GM06990 (cell line): ENCODE measurements around the gene INKA1.

ENCODE experiments used
- DNase-seq: peaks from one replicate; pipeline ENCODE4 v3.0.0-alpha.2; 2011; ENCODE audit not compliant: insufficient read length; ENCODE audit errors: extremely low read depth
- H3K27me3 ChIP-seq: replicated peaks from 2 replicates; pipeline ENCODE4 v1.6.0; 2011; ENCODE audit warnings: low read length; ENCODE audit not compliant: control insufficient read depth, insufficient read depth
- H3K36me3 ChIP-seq: 2 replicates; pipeline ENCODE4 v1.5.1; 2011; ENCODE audit warnings: low read length; ENCODE audit not compliant: control insufficient read depth, insufficient read depth
- H3K4me3 ChIP-seq: replicated peaks from 2 replicates; pipeline ENCODE4 v1.5.1; 2011; ENCODE audit warnings: low read depth, mild to moderate bottlenecking, control low read depth, low read length
- CTCF ChIP-seq: IDR thresholded peaks from 2 replicates; pipeline ENCODE4 v1.5.1; 2011; ENCODE audit warnings: low read length, control low read depth, mild to moderate bottlenecking, inconsistent platforms; ENCODE audit not compliant: insufficient read depth, poor library complexity, severe bottlenecking

INKA1 gene

GRCh38 chr3:49802719-49803464 is at the start of gene INKA1:
Gene INKA1, plus strand, starts transcription at chr3:49803261. Its CDS starts 132 bp downstream, at chr3:49803393.
- peak; percentile 89 for DNase-seq
- TF ChIP-seq CTCF: peak; percentile 89
- Histone ChIP-seq H3K27me3 (no peaks in the 10 kb centered on the region), H3K36me3 (no peaks in the 10 kb centered on the region; the same call in none of the 2 replicates), H3K4me3 (peak within 1 kb of the TSS; percentile 86)

GRCh38 chr3:49754536-49754935 is 48.5 kb upstream of the INKA1 start:
- no peak for DNase-seq
- H3K36me3 ChIP-seq: no peaks in the 10 kb centered on the region; the same call in 1 of the 2 replicates
- H3K4me3 ChIP-seq: no peak overlapping the region
- no peak for TF ChIP-seq CTCF
- no peaks in the 10 kb centered on the region for H3K27me3 ChIP-seq

DNA sequence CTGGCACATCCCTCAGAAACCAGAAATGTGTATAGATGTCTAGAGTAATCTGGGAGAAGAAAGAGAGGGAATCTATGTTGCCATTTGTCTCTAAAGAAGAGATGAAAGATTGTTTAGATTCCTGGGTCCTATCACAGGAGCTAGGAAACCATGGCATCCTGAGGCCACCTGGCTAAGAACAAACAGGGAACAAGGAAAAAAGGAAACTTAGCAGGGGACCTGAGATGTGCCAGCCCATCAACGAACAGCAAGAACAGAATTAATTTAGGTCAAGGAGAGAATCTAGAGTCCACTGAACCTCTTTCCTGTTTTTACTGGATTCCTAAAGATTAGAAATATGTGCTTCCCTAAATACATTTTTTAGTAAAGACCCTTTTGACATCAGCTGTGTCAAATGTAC is 47.0 kb upstream of the INKA1 start:
- no peak for TF ChIP-seq CTCF
- Histone ChIP-seq H3K36me3 (no peaks in the 10 kb centered on the region; the same call in 1 of the 2 replicates), H3K27me3 (no peaks in the 10 kb centered on the region), H3K4me3 (no peak overlapping the region)
- DNase-seq: no peak

GRCh38 chr3:49757197-49757596 is 45.9 kb upstream of the INKA1 start:
- no peaks in the 10 kb centered on the region for H3K27me3 ChIP-seq
- no peak for DNase-seq
- no peak overlapping the region for H3K4me3 ChIP-seq
- TF ChIP-seq CTCF: no peak
- H3K36me3 ChIP-seq: no peaks in the 10 kb centered on the region; the same call in 1 of the 2 replicates

DNA sequence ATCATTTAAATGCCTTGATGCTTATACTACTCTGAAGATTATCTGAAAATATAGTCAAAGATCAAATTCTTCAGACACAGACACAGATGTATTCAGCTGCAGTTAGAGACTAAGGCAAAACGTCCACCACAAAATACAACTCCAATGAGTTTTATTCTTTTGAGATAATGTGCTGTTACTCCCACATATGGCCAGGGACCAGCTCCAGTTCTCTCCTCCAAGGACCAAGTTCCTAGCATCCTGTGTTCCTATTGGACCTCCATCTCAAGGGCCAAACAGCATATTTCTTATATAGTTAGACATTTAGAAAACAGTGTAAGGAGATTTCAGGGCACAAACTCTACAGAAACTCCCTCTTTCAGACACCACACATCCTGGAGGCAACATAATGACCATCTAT is 43.8 kb upstream of the INKA1 start:
- Histone ChIP-seq H3K27me3 (no peaks in the 10 kb centered on the region), H3K4me3 (no peak overlapping the region), H3K36me3 (no peaks in the 10 kb centered on the region)
- TF ChIP-seq CTCF: no peak
- no peak for DNase-seq

GRCh38 chr3:49761661-49762060 is 41.4 kb upstream of the INKA1 start:
- no peak for TF ChIP-seq CTCF
- Histone ChIP-seq H3K27me3 (no peaks in the 10 kb centered on the region), H3K4me3 (no peak overlapping the region), H3K36me3 (no peaks in the 10 kb centered on the region)
- DNase-seq: no peak
